ENCODE results near the gene MACROH2A1.

GRCh38 chr5:135353952-135354721 is 44.9 kb downstream of the MACROH2A1 start:
- TF ChIP-seq POLR2AphosphoS5 (IDR thresholded peaks at IDR 0.05; ENCODE audit: low read depth) (no peak), REST (IDR thresholded peaks at IDR 0.05; ENCODE audit: insufficient replicate concordance, low read depth) (no peak), GABPA (IDR thresholded peaks at IDR 0.05; ENCODE audit: low read depth) (no peak), SPI1 (IDR thresholded peaks at IDR 0.05; ENCODE audit: borderline replicate concordance, low read depth) (no peak)
- TF ChIP-seq, protein P1, sequence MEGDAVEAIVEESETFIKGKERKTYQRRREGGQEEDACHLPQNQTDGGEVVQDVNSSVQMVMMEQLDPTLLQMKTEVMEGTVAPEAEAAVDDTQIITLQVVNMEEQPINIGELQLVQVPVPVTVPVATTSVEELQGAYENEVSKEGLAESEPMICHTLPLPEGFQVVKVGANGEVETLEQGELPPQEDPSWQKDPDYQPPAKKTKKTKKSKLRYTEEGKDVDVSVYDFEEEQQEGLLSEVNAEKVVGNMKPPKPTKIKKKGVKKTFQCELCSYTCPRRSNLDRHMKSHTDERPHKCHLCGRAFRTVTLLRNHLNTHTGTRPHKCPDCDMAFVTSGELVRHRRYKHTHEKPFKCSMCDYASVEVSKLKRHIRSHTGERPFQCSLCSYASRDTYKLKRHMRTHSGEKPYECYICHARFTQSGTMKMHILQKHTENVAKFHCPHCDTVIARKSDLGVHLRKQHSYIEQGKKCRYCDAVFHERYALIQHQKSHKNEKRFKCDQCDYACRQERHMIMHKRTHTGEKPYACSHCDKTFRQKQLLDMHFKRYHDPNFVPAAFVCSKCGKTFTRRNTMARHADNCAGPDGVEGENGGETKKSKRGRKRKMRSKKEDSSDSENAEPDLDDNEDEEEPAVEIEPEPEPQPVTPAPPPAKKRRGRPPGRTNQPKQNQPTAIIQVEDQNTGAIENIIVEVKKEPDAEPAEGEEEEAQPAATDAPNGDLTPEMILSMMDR (IDR thresholded peaks at IDR 0.05; ENCODE audit: insufficient read depth, low read length): no peak
